ENCODE data around the gene APBA1.
A peak's percentile ranks its signal among the peaks of the same experiment; 100 is the strongest.

Gene APBA1

GRCh38 chr9:69573651-69574050 is 98.5 kb downstream of the APBA1 start:
- no peak for DNase-seq

GRCh38 chr9:69572611-69573010 is 99.6 kb downstream of the APBA1 start:
- no peak for DNase-seq

GRCh38 chr9:69571032-69571431 is 101.1 kb downstream of the APBA1 start:
- DNase-seq = no peak

- DNase-seq = no peak
Observed at GRCh38 chr9:69569738-69570451, 102.3 kb downstream of the APBA1 start.

GRCh38 chr9:69564557-69564956 is 107.6 kb downstream of the APBA1 start:
- DNase-seq = no peak

- no peak for DNase-seq
Observed at GRCh38 chr9:69559126-69559525, 113.0 kb downstream of the APBA1 start.

GRCh38 chr9:69556707-69557106 is 115.5 kb downstream of the APBA1 start:
- no peak for DNase-seq

- no peak for DNase-seq
Observed at GRCh38 chr9:69555802-69556201, 116.4 kb downstream of the APBA1 start.

GRCh38 chr9:69554945-69555344 is 117.2 kb downstream of the APBA1 start:
- DNase-seq = no peak

GRCh38 chr9:69549310-69550202 is 122.6 kb downstream of the APBA1 start:
- peak in 1 of 2 donors; percentile 5 for DNase-seq

- no peak for DNase-seq
Observed at GRCh38 chr9:69548681-69549080, 123.5 kb downstream of the APBA1 start.

GRCh38 chr9:69546265-69546664 is 125.9 kb downstream of the APBA1 start:
- DNase-seq = no peak

- no peak for DNase-seq
Observed at GRCh38 chr9:69542942-69543704, 129.0 kb downstream of the APBA1 start.

GRCh38 chr9:69542058-69542457 is 130.1 kb downstream of the APBA1 start:
- DNase-seq = no peak

GRCh38 chr9:69535911-69536310 is 136.3 kb downstream of the APBA1 start:
- no peak for DNase-seq

- no peak for DNase-seq
Observed at GRCh38 chr9:69535286-69535832, 136.8 kb downstream of the APBA1 start.

- DNase-seq = no peak
Observed at GRCh38 chr9:69532396-69532795, 139.8 kb downstream of the APBA1 start.

GRCh38 chr9:69527454-69527853 is 144.7 kb downstream of the APBA1 start:
- no peak for DNase-seq

GRCh38 chr9:69526699-69527098 is 145.5 kb downstream of the APBA1 start:
- DNase-seq = no peak

- DNase-seq = no peak
Observed at GRCh38 chr9:69519470-69520240, 152.5 kb downstream of the APBA1 start.

- DNase-seq = no peak
Observed at GRCh38 chr9:69516353-69517322, 155.5 kb downstream of the APBA1 start.
